Hepatocyte (in vitro differentiated cells): ENCODE data around the gene SLC22A13. TPM values are rescaled to one million over a fixed set of nuclear protein-coding genes. Genes with fewer than 3 reads are reported as not detected.

Experiments
- DNase-seq: peaks from one replicate; pipeline ENCODE4 v3.0.0-alpha.2; 2016; ENCODE audit warnings: low spot score
- H2AFZ ChIP-seq: fragments of 200-600 bp; sonication (generic); 2 replicates; pipeline ENCODE4 v1.6.0; 2016; ENCODE audit warnings: antibody characterized with exemption, mild to moderate bottlenecking
- H3K27ac ChIP-seq: fragments of 200-600 bp; sonication (generic); 2 replicates; pipeline ENCODE4 v1.5.1; 2016; ENCODE audit warnings: mild to moderate bottlenecking
- H3K27me3 ChIP-seq: fragments of 200-600 bp; sonication (generic); 2 replicates; pipeline ENCODE4 v1.6.1; 2016
- H3K36me3 ChIP-seq: fragments of 200-600 bp; sonication (generic); replicated peaks from 2 replicates; pipeline ENCODE4 v1.5.1; 2016; ENCODE audit warnings: low read depth; ENCODE audit not compliant: insufficient read depth
- H3K4me1 ChIP-seq: fragments of 200-600 bp; sonication (generic); 2 replicates; pipeline ENCODE4 v1.5.1; 2016; ENCODE audit warnings: mild to moderate bottlenecking, moderate library complexity; ENCODE audit not compliant: insufficient read depth
- H3K4me2 ChIP-seq: fragments of 200-600 bp; sonication (generic); 2 replicates; pipeline ENCODE4 v1.6.0; 2016
- H3K4me3 ChIP-seq: fragments of 200-600 bp; sonication (generic); 2 replicates; pipeline ENCODE4 v1.5.1; 2016; ENCODE audit warnings: mild to moderate bottlenecking
- H3K79me2 ChIP-seq: fragments of 200-600 bp; sonication (generic); 2 replicates; pipeline ENCODE4 v1.6.0; 2017; ENCODE audit warnings: mild to moderate bottlenecking
- H3K9me2 ChIP-seq: fragments of 200-600 bp; sonication (generic); replicated peaks from 2 replicates; pipeline ENCODE4 v1.6.0; 2017; ENCODE audit warnings: mild to moderate bottlenecking; ENCODE audit not compliant: insufficient read depth
- H3K9me3 ChIP-seq: fragments of 200-600 bp; sonication (generic); 2 replicates; pipeline ENCODE4 v1.5.1; 2016; ENCODE audit warnings: low read depth, mild to moderate bottlenecking
- H4K20me1 ChIP-seq: fragments of 200-600 bp; sonication (generic); 2 replicates; pipeline ENCODE4 v1.6.0; 2016; ENCODE audit warnings: mild to moderate bottlenecking; ENCODE audit not compliant: insufficient read depth, poor library complexity, severe bottlenecking
- EZH2 ChIP-seq: fragments of 200-600 bp; sonication (generic); IDR thresholded peaks from 2 replicates; pipeline ENCODE4 v1.6.1; 2016; ENCODE audit warnings: antibody characterized with exemption, mild to moderate bottlenecking, borderline replicate concordance
- EZH2phosphoT487 ChIP-seq: fragments of 200-600 bp; sonication (generic); IDR thresholded peaks from one replicate; pipeline ENCODE4 v1.6.1; 2018; ENCODE audit warnings: antibody characterized with exemption, mild to moderate bottlenecking, low read depth, moderate library complexity; ENCODE audit not compliant: unreplicated experiment, severe bottlenecking
- WGBS: methylation state at CpG from one replicate; pipeline ENCODE4 v1.1.6; 2016; ENCODE audit warnings: low lambda C conversion rate; ENCODE audit errors: missing lambda C conversion rate; 5-methylcytosine and 5-hydroxymethylcytosine counted together
- polyA plus RNA-seq: library from polyadenylated mRNA; unstranded; fragments of >200 nt; fragmentation: Nextera tagmentation; extraction: Ambion mirVana; gene quantifications from 2 replicates; pipeline ENCODE4 v1.2.1, GENCODE V29; 2016
- total RNA-seq: library from RNA; depleted of rRNA; stranded (reverse); fragments of >200 nt; gene quantifications from 2 replicates; pipeline ENCODE4 v1.2.3, GENCODE V29; 2014
- TF ChIP-seq, protein P1 (sequence below): fragments of 200-600 bp; sonication (generic); IDR thresholded peaks from 2 replicates; pipeline ENCODE4 v1.5.1; 2016; ENCODE audit warnings: antibody characterized with exemption, mild to moderate bottlenecking; ENCODE audit not compliant: poor library complexity

The SLC22A13 gene
- total and polyA plus RNA-seq, 2 experiments from 2014 or later: 0.77 TPM; not detected in 1

DNA sequence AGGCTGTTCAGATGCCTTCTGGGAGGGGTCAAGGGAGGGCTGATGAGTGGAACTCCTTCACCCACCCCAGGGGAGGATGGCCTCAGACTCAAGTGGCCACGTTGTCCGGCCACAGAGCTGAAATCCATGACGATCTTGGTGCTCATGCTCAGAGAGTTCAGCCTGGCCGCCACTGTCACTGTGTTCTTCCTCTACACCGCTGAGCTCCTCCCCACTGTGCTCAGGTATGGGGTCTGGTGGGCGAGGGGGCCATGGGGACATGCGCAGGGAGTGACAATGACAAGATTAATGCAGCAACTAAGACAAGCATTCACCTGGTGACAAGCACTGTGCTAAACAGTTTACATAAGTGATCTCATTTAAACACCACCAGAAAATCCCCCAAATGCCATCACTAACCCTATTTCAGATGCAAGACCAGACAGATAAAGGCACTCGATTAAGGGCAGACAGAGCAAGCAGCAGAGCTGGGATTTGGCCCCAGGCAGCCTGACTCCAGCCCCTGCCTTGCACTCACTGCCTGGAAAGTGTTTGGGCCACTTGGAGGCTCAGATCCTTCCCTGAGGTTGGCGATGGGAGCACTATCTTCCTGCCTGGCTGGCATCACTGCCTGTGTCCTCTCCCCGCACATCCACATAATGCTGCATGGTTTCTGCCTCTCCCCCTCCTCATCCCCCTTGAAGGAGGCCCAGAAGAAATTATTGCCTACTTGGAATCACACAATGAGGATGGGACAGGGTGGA is 50.0 kb downstream of the SLC22A13 start:
- no peaks in the 10 kb centered on the region for H3K27me3 ChIP-seq
- no peaks in the 10 kb centered on the region for H3K9me2 ChIP-seq
- no peak overlapping the region for H2AFZ ChIP-seq
- H3K4me1 ChIP-seq: no peaks in the 10 kb centered on the region
- H3K4me2 ChIP-seq: no peak overlapping the region
- TF ChIP-seq, protein P1, sequence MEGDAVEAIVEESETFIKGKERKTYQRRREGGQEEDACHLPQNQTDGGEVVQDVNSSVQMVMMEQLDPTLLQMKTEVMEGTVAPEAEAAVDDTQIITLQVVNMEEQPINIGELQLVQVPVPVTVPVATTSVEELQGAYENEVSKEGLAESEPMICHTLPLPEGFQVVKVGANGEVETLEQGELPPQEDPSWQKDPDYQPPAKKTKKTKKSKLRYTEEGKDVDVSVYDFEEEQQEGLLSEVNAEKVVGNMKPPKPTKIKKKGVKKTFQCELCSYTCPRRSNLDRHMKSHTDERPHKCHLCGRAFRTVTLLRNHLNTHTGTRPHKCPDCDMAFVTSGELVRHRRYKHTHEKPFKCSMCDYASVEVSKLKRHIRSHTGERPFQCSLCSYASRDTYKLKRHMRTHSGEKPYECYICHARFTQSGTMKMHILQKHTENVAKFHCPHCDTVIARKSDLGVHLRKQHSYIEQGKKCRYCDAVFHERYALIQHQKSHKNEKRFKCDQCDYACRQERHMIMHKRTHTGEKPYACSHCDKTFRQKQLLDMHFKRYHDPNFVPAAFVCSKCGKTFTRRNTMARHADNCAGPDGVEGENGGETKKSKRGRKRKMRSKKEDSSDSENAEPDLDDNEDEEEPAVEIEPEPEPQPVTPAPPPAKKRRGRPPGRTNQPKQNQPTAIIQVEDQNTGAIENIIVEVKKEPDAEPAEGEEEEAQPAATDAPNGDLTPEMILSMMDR: no peak
- TF ChIP-seq EZH2: no peak
- no peak for TF ChIP-seq EZH2phosphoT487
- H3K79me2 ChIP-seq: no peaks in the 10 kb centered on the region
- no peaks in the 10 kb centered on the region for H4K20me1 ChIP-seq
- H3K36me3 ChIP-seq: no peaks in the 10 kb centered on the region
- H3K27ac ChIP-seq: no peak overlapping the region
- 78% methylated on average over 10 of the region's 10 CpGs for WGBS
- no peak overlapping the region for H3K4me3 ChIP-seq
- no peak for DNase-seq
- H3K9me3 ChIP-seq: no peaks in the 10 kb centered on the region

- DNase-seq: no peak
- Histone ChIP-seq H3K36me3 (no peaks in the 10 kb centered on the region), H3K79me2 (no peaks in the 10 kb centered on the region), H2AFZ (no peak overlapping the region), H3K9me2 (no peaks in the 10 kb centered on the region), H3K4me1 (no peaks in the 10 kb centered on the region), H4K20me1 (no peaks in the 10 kb centered on the region), H3K27me3 (no peaks in the 10 kb centered on the region), H3K27ac (no peak overlapping the region), H3K9me3 (no peaks in the 10 kb centered on the region), H3K4me3 (no peak overlapping the region), H3K4me2 (no peak overlapping the region)
- TF ChIP-seq, protein P1: no peak
- TF ChIP-seq EZH2 (no peak), EZH2phosphoT487 (no peak)
- WGBS: 85% methylated on average over 22 of the region's 22 CpGs
These were observed 51.0 kb downstream of the SLC22A13 start for GRCh38 chr3:38316356-38317191.

- TF ChIP-seq, protein P1: no peak
- TF ChIP-seq EZH2: no peak
- H2AFZ ChIP-seq: no peak overlapping the region
- H3K79me2 ChIP-seq: no peaks in the 10 kb centered on the region
- no peaks in the 10 kb centered on the region for H3K9me3 ChIP-seq
- no peaks in the 10 kb centered on the region for H3K27me3 ChIP-seq
- no peaks in the 10 kb centered on the region for H3K36me3 ChIP-seq
- H3K4me1 ChIP-seq: no peaks in the 10 kb centered on the region
- 94% methylated on average over 7 of the region's 7 CpGs for WGBS
- no peak overlapping the region for H3K4me3 ChIP-seq
- H4K20me1 ChIP-seq: no peaks in the 10 kb centered on the region
- H3K9me2 ChIP-seq: no peaks in the 10 kb centered on the region
- DNase-seq: no peak
- H3K4me2 ChIP-seq: no peak overlapping the region
- H3K27ac ChIP-seq: no peak overlapping the region
These were observed 51.7 kb downstream of the SLC22A13 start for GRCh38 chr3:38317192-38317759.
